GM23338 (cell line): Measurements from ENCODE around the gene N4BP2L1. TPM values are rescaled to one million over a fixed set of nuclear protein-coding genes. Genes with fewer than 3 reads are reported as not detected.

Source experiments
- ATAC-seq: fragments of 200-7000 bp; cut with Tn5 transposase; 3 replicates; pipeline ENCODE4 v1.9.1; 2020
- DNase-seq: peaks from one replicate; pipeline ENCODE4 v3.0.0-alpha.2; 2015; ENCODE audit warnings: low spot score
- H2AFZ ChIP-seq: fragments of 200-600 bp; sonication (generic); 2 replicates; pipeline ENCODE4 v1.8.0; 2016; ENCODE audit warnings: antibody characterized with exemption, mild to moderate bottlenecking, moderate library complexity
- H3F3A ChIP-seq: fragments of 200-600 bp; sonication (generic); replicated peaks from 2 replicates; pipeline ENCODE4 v1.8.0; 2017; ENCODE audit warnings: antibody characterized with exemption, mixed run types, low read depth
- H3K27ac ChIP-seq: fragments of 200-600 bp; sonication (generic); 2 replicates; pipeline ENCODE4 v1.6.1; 2016; ENCODE audit warnings: low read depth
- H3K27me3 ChIP-seq: fragments of 200-600 bp; sonication (generic); 2 replicates; pipeline ENCODE4 v1.8.0; 2016; ENCODE audit warnings: mild to moderate bottlenecking, mixed run types, moderate library complexity; ENCODE audit not compliant: insufficient read depth
- H3K36me3 ChIP-seq: fragments of 200-600 bp; sonication (generic); 2 replicates; pipeline ENCODE4 v1.8.0; 2016; ENCODE audit warnings: mild to moderate bottlenecking; ENCODE audit not compliant: insufficient read depth
- H3K4me1 ChIP-seq: fragments of 200-600 bp; sonication (generic); 2 replicates; pipeline ENCODE4 v1.8.0; 2016; ENCODE audit warnings: mild to moderate bottlenecking, moderate library complexity; ENCODE audit not compliant: insufficient read depth
- H3K4me2 ChIP-seq: fragments of 200-600 bp; sonication (generic); 2 replicates; pipeline ENCODE4 v1.7.1; 2017; ENCODE audit warnings: mixed run types
- H3K4me3 ChIP-seq: fragments of 200-600 bp; sonication (generic); 2 replicates; pipeline ENCODE4 v1.6.1; 2016; ENCODE audit warnings: mixed run types
- H3K79me2 ChIP-seq: fragments of 200-600 bp; sonication (generic); replicated peaks from 2 replicates; pipeline ENCODE4 v1.8.0; 2017; ENCODE audit warnings: mild to moderate bottlenecking; ENCODE audit not compliant: insufficient read depth
- H3K9me2 ChIP-seq: fragments of 200-600 bp; sonication (generic); 2 replicates; pipeline ENCODE4 v1.8.0; 2017; ENCODE audit not compliant: insufficient read depth
- H4K20me1 ChIP-seq: fragments of 200-600 bp; sonication (generic); replicated peaks from 2 replicates; pipeline ENCODE4 v1.8.0; 2017; ENCODE audit warnings: mild to moderate bottlenecking; ENCODE audit not compliant: insufficient read depth
- H3K27ac Mint-ChIP-seq: 2 replicates; pipeline ENCODE4 v1.8.0; 2020; ENCODE audit warnings: inconsistent platforms, mild to moderate bottlenecking, moderate library complexity, mixed read lengths
- H3K27me3 Mint-ChIP-seq: 3 replicates; pipeline ENCODE4 v1.8.0; 2022; ENCODE audit warnings: low read depth, mild to moderate bottlenecking, moderate library complexity, mixed read lengths, inconsistent platforms; ENCODE audit not compliant: insufficient read depth, poor library complexity
- H3K36me3 Mint-ChIP-seq: 3 replicates; pipeline ENCODE4 v1.8.0; 2021; ENCODE audit warnings: low read depth, mild to moderate bottlenecking, inconsistent platforms, moderate library complexity, mixed read lengths
- H3K4me1 Mint-ChIP-seq: 3 replicates; pipeline ENCODE4 v1.8.0; 2020; ENCODE audit warnings: mild to moderate bottlenecking, inconsistent platforms, mixed read lengths
- H3K4me3 Mint-ChIP-seq: 3 replicates; pipeline ENCODE4 v1.8.0; 2021; ENCODE audit warnings: moderate library complexity, mild to moderate bottlenecking, inconsistent platforms, mixed read lengths
- H3K9me3 Mint-ChIP-seq: 3 replicates; pipeline ENCODE4 v1.8.0; 2020; ENCODE audit warnings: moderate library complexity, mild to moderate bottlenecking, inconsistent platforms, mixed read lengths
- CREB1 ChIP-seq: fragments of 250-450 bp; sonication (Bioruptor Pico); IDR thresholded peaks from 2 replicates; pipeline ENCODE4 v1.5.0; 2020; ENCODE audit warnings: low read depth, mild to moderate bottlenecking, moderate library complexity
- CTCF ChIP-seq, 2 experiments: fragments of 200-600 bp in 1 of 2; sonication (generic) in 1 of 2; conservative IDR thresholded peaks; 2 replicates each; pipeline versions ENCODE4 v1.5.1 to v1.6.1; 2016 to 2017; ENCODE audit warnings: antibody characterized with exemption in 2 of 2, low read depth in 2 of 2, mild to moderate bottlenecking in 2 of 2, moderate library complexity in 1 of 2
- ETS1 ChIP-seq: IDR thresholded peaks from 2 replicates; pipeline ENCODE4 v1.6.1; 2016; ENCODE audit warnings: antibody characterized with exemption
- EZH2 ChIP-seq: fragments of 200-600 bp; sonication (generic); IDR thresholded peaks from one replicate; pipeline ENCODE4 v1.8.0; 2017; ENCODE audit warnings: antibody characterized with exemption, mild to moderate bottlenecking, low read depth; ENCODE audit not compliant: unreplicated experiment
- EZH2phosphoT487 ChIP-seq: fragments of 200-600 bp; sonication (generic); IDR thresholded peaks from one replicate; pipeline ENCODE4 v1.8.1; 2018; ENCODE audit warnings: antibody characterized with exemption; ENCODE audit not compliant: unreplicated experiment
- NANOG ChIP-seq: IDR thresholded peaks from 2 replicates; pipeline ENCODE4 v1.6.1; 2016; ENCODE audit warnings: antibody characterized with exemption, borderline replicate concordance
- POLR2AphosphoS5 ChIP-seq: IDR thresholded peaks from 2 replicates; pipeline ENCODE4 v1.6.1; 2016; ENCODE audit warnings: antibody characterized with exemption, low read depth
- REST ChIP-seq: IDR thresholded peaks from one replicate; pipeline ENCODE4 v1.6.1; 2018; ENCODE audit warnings: antibody characterized with exemption; ENCODE audit not compliant: unreplicated experiment
- STAT1 ChIP-seq: IDR thresholded peaks from one replicate; pipeline ENCODE4 v1.6.1; 2016; ENCODE audit warnings: antibody characterized with exemption; ENCODE audit not compliant: unreplicated experiment
- ZNF114 ChIP-seq: fragments of 250-450 bp; sonication (Bioruptor Pico); IDR thresholded peaks from 2 replicates; pipeline ENCODE4 v1.5.0; 2020; ENCODE audit warnings: mild to moderate bottlenecking, moderate library complexity
- polyA plus RNA-seq: library from polyadenylated mRNA; unstranded; fragments of >200 nt; fragmentation: Nextera tagmentation; extraction: Ambion mirVana; gene quantifications from 2 replicates; pipeline ENCODE4 v1.2.1, GENCODE V29; 2016
- total RNA-seq: library from RNA; depleted of rRNA; stranded (reverse); fragments of >200 nt; shearing (Covaris generic); gene quantifications from 2 replicates; pipeline ENCODE4 v1.2.3, GENCODE V29; 2014

The N4BP2L1 gene
- total and polyA plus RNA-seq, 2 experiments from 2014 or later: 3.3 to 4.1 TPM

GRCh38 chr13:32419862-32420261, 8.1 kb downstream of the N4BP2L1 start (continued):
- TF ChIP-seq CTCF (conservative IDR thresholded peaks at IDR 0.05; ENCODE audit: low read depth in 2 of 2): no peak
- no peak for TF ChIP-seq ZNF114 (CRISPR knock-in tag)
- no peak for TF ChIP-seq CREB1 (CRISPR knock-in tag)
- TF ChIP-seq ETS1: no peak
- TF ChIP-seq EZH2: no peak
- TF ChIP-seq STAT1: no peak
- TF ChIP-seq EZH2phosphoT487: no peak

GRCh38 chr13:32417995-32418394, 9.9 kb downstream of the N4BP2L1 start:
- no peak overlapping the region for H3K27ac ChIP-seq
- H3K27me3 ChIP-seq: no peaks in the 10 kb centered on the region

GRCh38 chr13:32415019-32415418, 12.9 kb downstream of the N4BP2L1 start:
- Histone ChIP-seq H3K27ac (no peak overlapping the region), H3F3A (no peaks in the 10 kb centered on the region), H3K36me3 (no peaks in the 10 kb centered on the region), H4K20me1 (no peaks in the 10 kb centered on the region), H3K4me3 (no peak overlapping the region), H3K9me2 (0 out of 2 replicates have a peak, but pooled peaks cover 4% of the 10 kb centered on the region), H3K4me1 (peaks cover 6% of the 10 kb centered on the region; the same call in 1 of the 2 replicates), H2AFZ (no peak overlapping the region), H3K27me3 (peaks cover 5% of the 10 kb centered on the region; the same call in 1 of the 2 replicates), H3K4me2 (no peak overlapping the region), H3K79me2 (no peaks in the 10 kb centered on the region)
- Mint-ChIP-seq H3K4me1 (peaks cover 6% of the 10 kb centered on the region; the same call in 2 of the 3 replicates), H3K9me3 (peaks cover 25% of the 10 kb centered on the region), H3K4me3 (no peak overlapping the region), H3K27ac (no peak overlapping the region), H3K27me3 (peaks cover 9% of the 10 kb centered on the region), H3K36me3 (peaks cover 25% of the 10 kb centered on the region)
- ATAC-seq (peak; percentile 92), DNase-seq (peak; percentile 82)
- TF ChIP-seq NANOG: no peak
- TF ChIP-seq POLR2AphosphoS5: no peak
- TF ChIP-seq REST: no peak
- no peak for TF ChIP-seq EZH2
- TF ChIP-seq CREB1 (CRISPR knock-in tag): no peak

More at GRCh38 chr13:32417995-32418394, 9.9 kb downstream of the N4BP2L1 start:
- Mint-ChIP-seq H3K9me3 (peaks cover 27% of the 10 kb centered on the region), H3K4me3 (no peak overlapping the region), H3K27me3 (peaks cover 7% of the 10 kb centered on the region), H3K27ac (no peak overlapping the region), H3K4me1 (peaks cover 3% of the 10 kb centered on the region; the same call in 2 of the 3 replicates), H3K36me3 (peaks cover 28% of the 10 kb centered on the region)
- no peaks in the 10 kb centered on the region for H3K79me2 ChIP-seq
- H4K20me1 ChIP-seq: no peaks in the 10 kb centered on the region
- H3K4me3 ChIP-seq: no peak overlapping the region
- H3F3A ChIP-seq: no peaks in the 10 kb centered on the region
- H2AFZ ChIP-seq: no peak overlapping the region
- no peak overlapping the region for H3K4me2 ChIP-seq
- ATAC-seq: no peak
- H3K9me2 ChIP-seq: 0 out of 2 replicates have a peak, but pooled peaks cover 4% of the 10 kb centered on the region
- no peaks in the 10 kb centered on the region for H3K36me3 ChIP-seq
- peaks cover 7% of the 10 kb centered on the region; the same call in 1 of the 2 replicates for H3K4me1 ChIP-seq
- DNase-seq: no peak
- TF ChIP-seq NANOG (no peak), EZH2phosphoT487 (no peak)
